Loucy (cell line): ENCODE measurements around the gene NRM.

Experiments used
- EZH2phosphoT487 ChIP-seq: fragments of 200-600 bp; IDR thresholded peaks from 2 replicates; pipeline ENCODE4 v1.6.1; 2018; ENCODE audit warnings: antibody characterized with exemption, mild to moderate bottlenecking, moderate library complexity, borderline replicate concordance
- TF ChIP-seq, protein P1 (sequence below): fragments of 200-600 bp; sonication (generic); conservative IDR thresholded peaks from 2 replicates; pipeline ENCODE4 v1.5.1; 2014; ENCODE audit warnings: mild to moderate bottlenecking, antibody characterized with exemption, low read length

DNA sequence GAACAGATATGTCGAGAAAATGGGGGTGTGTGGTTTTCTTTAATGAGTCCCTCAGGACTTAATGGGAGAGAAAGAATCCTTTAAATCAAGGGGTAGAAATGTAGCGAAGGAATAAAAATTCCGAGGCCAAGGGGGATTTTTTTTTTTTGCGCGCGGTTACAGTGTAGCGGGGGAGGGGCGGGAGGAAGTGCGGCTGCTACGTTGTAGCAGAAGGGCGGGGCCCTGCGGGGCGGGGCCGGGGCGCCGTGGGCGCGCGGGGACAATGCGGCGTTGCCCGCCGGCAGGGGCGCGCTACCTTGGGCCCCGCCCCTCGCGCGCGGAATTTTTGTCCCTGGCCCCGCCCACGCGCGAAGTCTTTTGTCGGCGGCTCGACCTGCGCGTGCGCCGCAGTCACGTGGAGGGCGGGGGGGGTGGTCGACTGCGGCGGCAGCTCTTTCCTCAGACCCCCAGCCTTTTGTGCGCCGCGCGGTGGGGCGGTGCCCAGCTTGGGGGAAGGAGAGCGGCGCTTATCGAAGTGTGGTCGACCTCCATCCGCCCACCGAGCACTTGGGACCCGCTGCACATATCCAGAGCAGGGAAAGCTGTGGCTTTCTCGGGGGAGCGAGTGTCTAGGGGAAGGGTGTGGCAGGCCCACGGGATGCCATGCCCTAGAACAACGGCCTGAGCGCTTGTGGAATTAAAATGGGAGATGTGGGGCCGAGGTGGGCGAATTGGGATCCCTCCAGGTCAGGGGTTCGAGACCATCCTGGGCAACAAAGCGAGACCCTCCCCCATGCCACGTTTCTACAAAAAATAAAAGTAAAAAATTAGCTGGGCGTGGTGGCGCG, 30.6 kb upstream of the NRM start:
- TF ChIP-seq, protein P1, sequence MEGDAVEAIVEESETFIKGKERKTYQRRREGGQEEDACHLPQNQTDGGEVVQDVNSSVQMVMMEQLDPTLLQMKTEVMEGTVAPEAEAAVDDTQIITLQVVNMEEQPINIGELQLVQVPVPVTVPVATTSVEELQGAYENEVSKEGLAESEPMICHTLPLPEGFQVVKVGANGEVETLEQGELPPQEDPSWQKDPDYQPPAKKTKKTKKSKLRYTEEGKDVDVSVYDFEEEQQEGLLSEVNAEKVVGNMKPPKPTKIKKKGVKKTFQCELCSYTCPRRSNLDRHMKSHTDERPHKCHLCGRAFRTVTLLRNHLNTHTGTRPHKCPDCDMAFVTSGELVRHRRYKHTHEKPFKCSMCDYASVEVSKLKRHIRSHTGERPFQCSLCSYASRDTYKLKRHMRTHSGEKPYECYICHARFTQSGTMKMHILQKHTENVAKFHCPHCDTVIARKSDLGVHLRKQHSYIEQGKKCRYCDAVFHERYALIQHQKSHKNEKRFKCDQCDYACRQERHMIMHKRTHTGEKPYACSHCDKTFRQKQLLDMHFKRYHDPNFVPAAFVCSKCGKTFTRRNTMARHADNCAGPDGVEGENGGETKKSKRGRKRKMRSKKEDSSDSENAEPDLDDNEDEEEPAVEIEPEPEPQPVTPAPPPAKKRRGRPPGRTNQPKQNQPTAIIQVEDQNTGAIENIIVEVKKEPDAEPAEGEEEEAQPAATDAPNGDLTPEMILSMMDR: peak; percentile 25; the same call in 1 of the 2 replicates
- TF ChIP-seq EZH2phosphoT487: no peak
